ENCODE results near the gene CACTIN.
"Not testable (repeated sequence)": the region's sequence is repeated elsewhere in the genome, so short reads cannot be mapped to it uniquely, and the experiment has no call there.

The CACTIN gene

GRCh38 chr19:3573162-3573857, 53.3 kb downstream of the CACTIN start:
- H3K27me3 ChIP-seq (replicated peaks in 2 of 5; ENCODE audit: control insufficient read depth in 4 of 5, insufficient read depth in 5 of 5, low read length in 4 of 5): no peaks in the 10 kb centered on the region
- H3K4me3 ChIP-seq (ENCODE audit: control insufficient read depth in 1 of 7, extremely low read depth in 1 of 7, insufficient read depth in 4 of 7, low read depth in 2 of 7, low read length in 6 of 7): peak overlapping the region; percentile 64 to 92 (median 80)
- H3K4me1 ChIP-seq (ENCODE audit: control extremely low read depth in 1 of 4, control insufficient read depth in 4 of 4, insufficient read depth in 4 of 4, low read length in 3 of 4): peaks cover 0 to 27% (median 17%) of the 10 kb centered on the region in 4 experiments
- peak overlapping the region; percentile 54 to 76 for H3K27ac ChIP-seq (ENCODE audit: insufficient read depth in 1 of 2, low read depth in 1 of 2, low read length in 2 of 2, poor library complexity in 1 of 2, severe bottlenecking in 2 of 2)
- H3K36me3 ChIP-seq (ENCODE audit: control insufficient read depth in 4 of 4, insufficient read depth in 4 of 4, low read length in 3 of 4): peaks cover 0 to 24% (median 8%) of the 10 kb centered on the region in 4 experiments
- no peaks in the 10 kb centered on the region for H3K9me3 ChIP-seq (ENCODE audit: control extremely low read depth in 1 of 5, control insufficient read depth in 4 of 5, insufficient read depth in 2 of 5, low read depth in 1 of 5, low read length in 4 of 5)
- no peak for DNase-seq
- WGBS (ENCODE audit: insufficient coverage): 0% methylated on average over 50 of the region's 60 CpGs
- POLR2A ChIA-PET: no interaction called here
- CTCF ChIA-PET: interaction anchor here (0.6 to 1.6 kb wide), 4 partner anchors 12 to 159 kb away, joined by 3 to 4 read pairs (median 4); partner anchors contain the start of gene GIPC3

GRCh38 chr19:3572855-3573161, 53.8 kb downstream of the CACTIN start, which contains the start of gene HMG20B:
Gene HMG20B (plus strand): TSS chr19:3572944. CDS start chr19:3573310, 366 bp downstream.
- Histone ChIP-seq H3K27me3 (replicated peaks in 2 of 5; ENCODE audit: control insufficient read depth in 4 of 5, insufficient read depth in 5 of 5, low read length in 4 of 5) (no peaks in the 10 kb centered on the region), H3K4me1 (ENCODE audit: control extremely low read depth in 1 of 4, control insufficient read depth in 4 of 4, insufficient read depth in 4 of 4, low read length in 3 of 4) (peaks cover 0 to 27% (median 17%) of the 10 kb centered on the region in 4 experiments), H3K4me3 (ENCODE audit: control insufficient read depth in 1 of 7, extremely low read depth in 1 of 7, insufficient read depth in 4 of 7, low read depth in 2 of 7, low read length in 6 of 7) (peak within 1 kb of the TSS; percentile 64 to 92 (median 80)), H3K9me3 (ENCODE audit: control extremely low read depth in 1 of 5, control insufficient read depth in 4 of 5, insufficient read depth in 2 of 5, low read depth in 1 of 5, low read length in 4 of 5) (no peaks in the 10 kb centered on the region), H3K27ac (ENCODE audit: insufficient read depth in 1 of 2, low read depth in 1 of 2, low read length in 2 of 2, poor library complexity in 1 of 2, severe bottlenecking in 2 of 2) (peak within 1 kb of the TSS; percentile 54 to 76), H3K36me3 (ENCODE audit: control insufficient read depth in 4 of 4, insufficient read depth in 4 of 4, low read length in 3 of 4) (peaks cover 0 to 19% (median 7%) of the 10 kb centered on the region in 4 experiments)
- no peak for DNase-seq
- POLR2A ChIA-PET: no interaction called here
- CTCF ChIA-PET: no interaction called here
- 0% methylated on average over 19 of the region's 30 CpGs for WGBS (ENCODE audit: insufficient coverage)

GRCh38 chr19:3572132-3572854, 54.3 kb downstream of the CACTIN start:
- Histone ChIP-seq H3K36me3 (ENCODE audit: control insufficient read depth in 4 of 4, insufficient read depth in 4 of 4, low read length in 3 of 4) (peaks cover 0 to 19% (median 7%) of the 10 kb centered on the region in 4 experiments), H3K4me3 (ENCODE audit: control insufficient read depth in 1 of 7, extremely low read depth in 1 of 7, insufficient read depth in 4 of 7, low read depth in 2 of 7, low read length in 6 of 7) (peak overlapping the region; percentile 33 to 78 (median 65)), H3K27me3 (replicated peaks in 2 of 5; ENCODE audit: control insufficient read depth in 4 of 5, insufficient read depth in 5 of 5, low read length in 4 of 5) (no peaks in the 10 kb centered on the region), H3K4me1 (ENCODE audit: control extremely low read depth in 1 of 4, control insufficient read depth in 4 of 4, insufficient read depth in 4 of 4, low read length in 3 of 4) (peaks cover 0 to 27% (median 17%) of the 10 kb centered on the region in 4 experiments), H3K27ac (ENCODE audit: insufficient read depth in 1 of 2, low read depth in 1 of 2, low read length in 2 of 2, poor library complexity in 1 of 2, severe bottlenecking in 2 of 2) (peak overlapping the region; percentile 40 to 70), H3K9me3 (ENCODE audit: control extremely low read depth in 1 of 5, control insufficient read depth in 4 of 5, insufficient read depth in 2 of 5, low read depth in 1 of 5, low read length in 4 of 5) (no peaks in the 10 kb centered on the region)
- CTCF ChIA-PET: no interaction called here
- POLR2A ChIA-PET: interaction anchor here (0.6 kb wide), 1 partner anchor 1994 kb away, joined by 7 read pairs; no protein-coding TSS in a partner anchor
- WGBS (ENCODE audit: insufficient coverage): 4% methylated on average over 28 of the region's 48 CpGs
- peak; percentile 100 for DNase-seq

DNA sequence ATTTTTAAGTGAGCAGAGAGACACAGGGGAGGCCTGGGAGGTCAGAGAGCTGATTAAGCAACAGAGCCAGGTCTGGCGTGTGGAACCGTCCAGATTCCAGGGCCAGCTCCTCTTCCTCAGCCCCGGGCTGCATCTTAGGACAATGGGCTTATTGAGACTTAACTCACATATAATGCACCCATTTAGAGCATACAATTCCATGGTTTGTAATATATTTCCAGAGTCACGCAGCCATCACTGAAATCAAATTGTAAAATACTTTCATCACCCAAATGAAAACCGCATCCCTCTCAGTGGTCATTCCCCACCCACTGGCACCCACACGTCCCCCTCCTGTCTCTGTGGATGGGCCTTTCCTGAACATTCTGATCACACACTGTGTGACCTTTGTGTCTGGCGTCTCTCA, 56.0 kb downstream of the CACTIN start:
- 100% methylated on average over 7 of the region's 7 CpGs for WGBS (ENCODE audit: insufficient coverage)
- no peak for DNase-seq
- ChIA-PET POLR2A (interaction anchor here (0.6 kb wide), 1 partner anchor 29 kb away, joined by 3 read pairs; no protein-coding TSS in a partner anchor), CTCF (no interaction called here)
- H3K4me1 ChIP-seq (ENCODE audit: control extremely low read depth in 1 of 4, control insufficient read depth in 4 of 4, insufficient read depth in 4 of 4, low read length in 3 of 4): peaks cover 0 to 15% (median 12%) of the 10 kb centered on the region in 4 experiments
- no peak overlapping the region for H3K4me3 ChIP-seq (ENCODE audit: control insufficient read depth in 1 of 7, extremely low read depth in 1 of 7, insufficient read depth in 4 of 7, low read depth in 2 of 7, low read length in 6 of 7)
- H3K27ac ChIP-seq (ENCODE audit: insufficient read depth in 1 of 2, low read depth in 1 of 2, low read length in 2 of 2, poor library complexity in 1 of 2, severe bottlenecking in 2 of 2): no peak overlapping the region
- H3K36me3 ChIP-seq (ENCODE audit: control insufficient read depth in 4 of 4, insufficient read depth in 4 of 4, low read length in 3 of 4): peaks cover 0 to 8% (median 1%) of the 10 kb centered on the region in 4 experiments
- no peaks in the 10 kb centered on the region for H3K9me3 ChIP-seq (ENCODE audit: control extremely low read depth in 1 of 5, control insufficient read depth in 4 of 5, insufficient read depth in 2 of 5, low read depth in 1 of 5, low read length in 4 of 5)
- H3K27me3 ChIP-seq (replicated peaks in 2 of 5; ENCODE audit: control insufficient read depth in 4 of 5, insufficient read depth in 5 of 5, low read length in 4 of 5): no peaks in the 10 kb centered on the region

GRCh38 chr19:3570042-3570441, 56.5 kb downstream of the CACTIN start:
- H3K27ac ChIP-seq (ENCODE audit: insufficient read depth in 1 of 2, low read depth in 1 of 2, low read length in 2 of 2, poor library complexity in 1 of 2, severe bottlenecking in 2 of 2); H3K27me3 ChIP-seq (replicated peaks in 2 of 5; ENCODE audit: control insufficient read depth in 4 of 5, insufficient read depth in 5 of 5, low read length in 4 of 5); H3K9me3 ChIP-seq (ENCODE audit: control extremely low read depth in 1 of 5, control insufficient read depth in 4 of 5, insufficient read depth in 2 of 5, low read depth in 1 of 5, low read length in 4 of 5); H3K36me3 ChIP-seq (ENCODE audit: control insufficient read depth in 4 of 4, insufficient read depth in 4 of 4, low read length in 3 of 4); H3K4me3 ChIP-seq (ENCODE audit: control insufficient read depth in 1 of 7, extremely low read depth in 1 of 7, insufficient read depth in 4 of 7, low read depth in 2 of 7, low read length in 6 of 7); DNase-seq: not testable (repeated sequence)
- peaks cover 0 to 15% (median 12%) of the 10 kb centered on the region in 4 experiments for H3K4me1 ChIP-seq (ENCODE audit: control extremely low read depth in 1 of 4, control insufficient read depth in 4 of 4, insufficient read depth in 4 of 4, low read length in 3 of 4)
- 100% methylated on average over 8 of the region's 11 CpGs for WGBS (ENCODE audit: insufficient coverage)
- CTCF ChIA-PET: interaction anchor here (1.1 kb wide), 1 partner anchor 22 kb away, joined by 4 read pairs; no protein-coding TSS in a partner anchor
- POLR2A ChIA-PET: interaction anchor here (0.6 to 0.7 kb wide), 2 partner anchors 12 to 29 kb away, joined by 3 to 4 read pairs; partner anchors contain the start of gene MFSD12

DNA sequence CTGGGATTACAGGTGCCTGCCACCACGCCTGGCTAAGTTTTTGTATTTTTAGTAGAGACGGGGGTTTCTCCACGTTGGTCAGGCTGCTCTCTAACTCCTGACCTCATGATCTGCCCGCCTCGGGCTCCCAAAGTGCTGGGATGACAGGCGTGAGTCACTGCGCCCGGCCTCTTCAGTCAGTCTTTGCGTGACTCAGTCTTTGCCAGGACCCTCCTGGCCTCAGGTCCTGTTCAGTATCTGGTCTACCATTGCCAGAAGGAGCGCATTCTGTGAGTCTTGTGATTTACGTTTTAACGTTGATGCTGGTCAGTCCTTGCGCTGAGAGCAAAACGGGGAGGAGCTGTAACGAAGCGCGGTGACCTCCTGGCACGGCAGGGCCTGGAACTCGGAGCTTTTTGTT, 61.5 kb downstream of the CACTIN start:
- H3K9me3 ChIP-seq (ENCODE audit: control extremely low read depth in 1 of 5, control insufficient read depth in 4 of 5, insufficient read depth in 2 of 5, low read depth in 1 of 5, low read length in 4 of 5): no peaks in the 10 kb centered on the region
- ChIA-PET POLR2A (no interaction called here), CTCF (no interaction called here)
- H3K27ac ChIP-seq (ENCODE audit: insufficient read depth in 1 of 2, low read depth in 1 of 2, low read length in 2 of 2, poor library complexity in 1 of 2, severe bottlenecking in 2 of 2): no peak overlapping the region
- no peak for DNase-seq
- H3K36me3 ChIP-seq (ENCODE audit: control insufficient read depth in 4 of 4, insufficient read depth in 4 of 4, low read length in 3 of 4): no peaks in the 10 kb centered on the region
- H3K27me3 ChIP-seq (replicated peaks in 2 of 5; ENCODE audit: control insufficient read depth in 4 of 5, insufficient read depth in 5 of 5, low read length in 4 of 5): no peaks in the 10 kb centered on the region
- 97% methylated on average over 19 of the region's 19 CpGs for WGBS (ENCODE audit: insufficient coverage)
- no peak overlapping the region for H3K4me3 ChIP-seq (ENCODE audit: control insufficient read depth in 1 of 7, extremely low read depth in 1 of 7, insufficient read depth in 4 of 7, low read depth in 2 of 7, low read length in 6 of 7)
- H3K4me1 ChIP-seq (ENCODE audit: control extremely low read depth in 1 of 4, control insufficient read depth in 4 of 4, insufficient read depth in 4 of 4, low read length in 3 of 4): peaks cover 0 to 11% (median 6%) of the 10 kb centered on the region in 4 experiments
